Measurements from ENCODE around the gene AAK1.
"Not testable (repeated sequence)": the region's sequence is repeated elsewhere in the genome, so short reads cannot be mapped to it uniquely, and the experiment has no call there.

The AAK1 gene

GRCh38 chr2:69559442-69560146 is 83.9 kb downstream of the AAK1 start:
- H3K4me3 ChIP-seq (ENCODE audit: low read depth, low read length), result no peak overlapping the region
- TF ChIP-seq CTCF (IDR thresholded peaks at IDR 0.05; ENCODE audit: borderline replicate concordance, insufficient read depth, low read depth, low read length), result peak; percentile 63; the same call in 1 of the 2 replicates

DNA sequence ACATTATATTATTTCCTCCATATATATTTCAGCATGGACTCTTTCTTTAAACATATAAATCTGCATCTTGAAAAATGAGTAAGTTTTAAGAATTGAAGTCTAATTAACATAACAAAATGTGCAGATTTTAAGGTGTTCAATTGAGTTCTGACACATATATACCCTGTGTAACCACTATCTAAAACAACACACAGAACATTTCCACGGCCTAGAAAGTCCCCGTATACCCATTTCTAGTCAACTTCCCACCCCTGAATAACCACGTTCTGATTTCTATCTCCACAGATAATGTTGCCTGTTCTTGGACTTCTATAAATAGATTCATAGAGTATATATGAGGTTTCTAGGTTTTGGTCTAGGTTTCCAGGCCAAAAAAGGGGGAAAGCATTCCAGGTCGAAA is 87.5 kb downstream of the AAK1 start:
- H3K4me3 ChIP-seq (ENCODE audit: low read depth, low read length), result no peak overlapping the region
- no peak for TF ChIP-seq CTCF (IDR thresholded peaks at IDR 0.05; ENCODE audit: borderline replicate concordance, insufficient read depth, low read depth, low read length)

DNA sequence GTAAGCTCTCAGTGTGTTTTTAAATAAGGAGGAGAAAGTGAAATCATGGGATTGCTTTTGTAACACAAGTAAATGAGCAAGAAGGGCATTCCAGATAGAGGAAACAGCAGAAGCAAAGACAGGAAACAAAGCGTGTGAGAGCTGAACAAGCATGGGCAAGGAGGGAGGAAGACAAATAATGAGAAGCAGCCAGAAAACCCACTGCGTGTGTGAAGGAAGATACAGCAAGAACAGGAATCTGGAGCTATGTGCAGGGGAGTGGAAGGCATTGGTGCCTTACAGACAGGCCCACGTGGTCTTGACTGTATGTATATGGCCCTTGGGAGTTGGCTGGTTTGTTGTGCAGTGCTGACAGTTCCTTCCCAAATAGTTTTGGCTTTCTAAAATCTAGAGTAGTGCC is 88.6 kb downstream of the AAK1 start:
- no peak for TF ChIP-seq CTCF (IDR thresholded peaks at IDR 0.05; ENCODE audit: borderline replicate concordance, insufficient read depth, low read depth, low read length)
- H3K4me3 ChIP-seq (ENCODE audit: low read depth, low read length), result no peak overlapping the region

DNA sequence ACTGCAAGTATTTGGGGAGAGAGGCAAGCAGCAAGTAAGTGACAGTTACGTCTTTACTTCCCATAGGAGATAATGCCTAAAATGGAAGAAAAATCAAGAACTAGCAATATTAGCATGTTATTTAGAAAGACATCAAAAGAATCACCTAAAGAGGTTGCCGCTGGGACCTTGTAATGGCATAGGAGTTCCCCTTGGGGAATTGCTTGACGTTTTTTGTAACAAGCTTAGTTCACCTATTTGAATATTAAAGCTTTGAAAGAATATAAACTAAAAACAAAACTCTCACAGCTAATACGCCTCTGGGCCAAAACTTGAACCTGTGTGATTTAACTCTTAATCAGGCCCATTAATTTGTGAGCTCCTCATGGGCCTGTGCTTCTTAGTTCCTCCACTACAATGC is 89.0 kb downstream of the AAK1 start:
- H3K4me3 ChIP-seq (ENCODE audit: low read depth, low read length), result no peak overlapping the region
- TF ChIP-seq CTCF (IDR thresholded peaks at IDR 0.05; ENCODE audit: borderline replicate concordance, insufficient read depth, low read depth, low read length), result no peak

DNA sequence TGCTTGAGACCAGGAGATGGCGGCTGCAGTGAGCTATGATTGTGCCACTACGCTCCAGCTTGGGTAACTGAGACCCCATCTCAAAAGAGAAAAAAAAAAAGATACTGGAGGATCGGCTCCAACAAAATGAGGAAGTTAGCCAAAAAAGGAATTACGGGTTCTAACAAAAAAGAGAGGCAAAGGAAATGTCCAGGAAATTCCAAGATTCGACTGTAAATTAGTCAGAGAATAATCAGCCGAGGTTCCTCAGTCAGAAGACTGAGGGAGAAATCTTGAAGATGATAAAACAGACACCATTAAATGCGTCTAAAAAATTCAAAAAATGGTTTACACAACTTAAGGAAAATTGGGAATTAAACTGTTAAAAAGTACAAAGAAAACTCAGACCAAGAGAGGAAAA is 89.5 kb downstream of the AAK1 start:
- no peak overlapping the region for H3K4me3 ChIP-seq (ENCODE audit: low read depth, low read length)
- no peak for TF ChIP-seq CTCF (IDR thresholded peaks at IDR 0.05; ENCODE audit: borderline replicate concordance, insufficient read depth, low read depth, low read length)

- not testable (repeated sequence) for H3K4me3 ChIP-seq (ENCODE audit: low read depth, low read length)
These were observed 93.0 kb downstream of the AAK1 start for GRCh38 chr2:69550511-69550910.

- no peak overlapping the region for H3K4me3 ChIP-seq (ENCODE audit: low read depth, low read length)
- TF ChIP-seq CTCF (IDR thresholded peaks at IDR 0.05; ENCODE audit: borderline replicate concordance, insufficient read depth, low read depth, low read length), result no peak
These were observed 94.1 kb downstream of the AAK1 start for GRCh38 chr2:69549421-69549820.

Measured in GM12875 (cell line).